Measurements from ENCODE around the gene EFNA1.

The EFNA1 gene, protein sequence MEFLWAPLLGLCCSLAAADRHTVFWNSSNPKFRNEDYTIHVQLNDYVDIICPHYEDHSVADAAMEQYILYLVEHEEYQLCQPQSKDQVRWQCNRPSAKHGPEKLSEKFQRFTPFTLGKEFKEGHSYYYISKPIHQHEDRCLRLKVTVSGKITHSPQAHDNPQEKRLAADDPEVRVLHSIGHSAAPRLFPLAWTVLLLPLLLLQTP

DNA sequence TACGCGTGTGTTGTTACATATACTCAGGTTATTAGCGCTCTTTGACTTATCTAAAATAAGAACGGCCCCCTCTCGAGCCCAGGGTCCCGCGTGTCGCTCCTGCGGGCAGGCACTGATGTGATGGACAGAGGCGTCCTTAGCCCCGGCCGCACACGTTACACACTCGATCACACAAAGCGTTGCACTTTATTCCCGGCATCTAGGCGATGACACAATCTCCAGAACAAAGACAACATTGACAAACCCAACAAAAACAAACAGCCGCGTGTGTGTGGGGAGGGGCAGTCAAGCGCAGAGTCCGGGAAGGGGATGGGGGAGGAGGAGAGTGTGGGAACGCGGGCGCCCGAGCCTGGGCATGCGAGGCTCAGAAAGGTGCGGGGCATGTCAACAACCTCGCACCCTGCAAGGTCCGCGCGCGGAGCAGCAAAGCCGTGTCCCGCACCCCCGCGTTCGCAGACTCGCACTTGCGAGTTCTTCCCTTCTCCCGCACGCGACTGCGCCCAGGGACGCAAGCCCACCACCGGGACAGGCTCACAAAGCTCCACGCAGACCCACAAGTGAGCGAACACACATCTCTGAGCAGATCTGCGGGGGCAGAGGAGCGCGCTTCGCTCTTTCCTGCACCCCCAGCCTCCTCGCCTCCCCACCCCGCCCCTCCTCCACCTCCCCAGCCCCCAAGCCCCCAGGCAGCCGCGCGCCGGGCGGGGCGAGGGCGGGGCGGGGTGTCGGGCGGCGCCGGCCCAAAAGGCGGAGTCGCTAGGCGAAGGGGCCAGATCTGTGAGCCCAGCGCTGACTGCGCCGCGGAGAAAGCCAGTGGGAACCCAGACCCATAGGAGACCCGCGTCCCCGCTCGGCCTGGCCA, at the start of gene EFNA1:
Gene EFNA1 (plus strand): TSS at position 772 of the 862 bp plus-strand sequence. CDS start 102 bp downstream, outside the sequence.
- DNase-seq (ENCODE audit: low read depth) = no peak

DNA sequence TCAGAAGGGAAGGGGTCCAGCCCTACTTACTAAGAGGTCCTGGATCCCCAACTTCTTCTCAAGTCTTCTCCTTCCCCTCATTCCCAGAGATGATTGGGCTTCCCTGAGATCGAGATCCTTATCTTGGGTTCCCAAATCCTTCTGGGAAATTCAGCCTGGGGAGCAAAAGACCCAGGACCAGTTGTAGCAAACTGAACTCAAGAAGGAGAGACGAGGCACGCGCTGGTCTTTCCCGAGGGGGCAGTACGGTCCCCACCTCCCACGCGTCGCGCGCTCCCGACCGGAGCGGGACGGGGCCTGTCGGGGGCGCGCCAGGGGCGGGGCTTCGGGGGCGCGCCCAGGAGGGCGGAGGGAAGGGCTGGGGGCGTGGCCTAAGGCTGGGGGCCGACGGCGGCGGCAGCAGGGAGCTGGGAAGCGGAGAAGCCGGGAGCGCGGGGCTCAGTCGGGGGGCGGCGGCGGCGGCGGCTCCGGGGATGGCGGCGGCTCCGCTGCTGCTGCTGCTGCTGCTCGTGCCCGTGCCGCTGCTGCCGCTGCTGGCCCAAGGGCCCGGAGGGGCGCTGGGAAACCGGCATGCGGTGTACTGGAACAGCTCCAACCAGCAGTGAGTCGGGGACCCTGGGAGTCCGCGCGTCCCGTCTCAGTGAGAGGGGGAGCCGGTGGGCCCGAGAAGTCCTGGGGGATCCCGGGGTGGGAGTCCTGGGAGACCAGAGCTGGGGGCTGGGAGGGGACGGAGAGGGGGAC, 49.0 kb upstream of the EFNA1 start, which contains the start of gene EFNA3:
Gene EFNA3 (plus strand): TSS at position 369 of the 741 bp plus-strand sequence. CDS start 105 bp downstream, at position 474.
- DNase-seq (ENCODE audit: low read depth) = peak; percentile 42

DNA sequence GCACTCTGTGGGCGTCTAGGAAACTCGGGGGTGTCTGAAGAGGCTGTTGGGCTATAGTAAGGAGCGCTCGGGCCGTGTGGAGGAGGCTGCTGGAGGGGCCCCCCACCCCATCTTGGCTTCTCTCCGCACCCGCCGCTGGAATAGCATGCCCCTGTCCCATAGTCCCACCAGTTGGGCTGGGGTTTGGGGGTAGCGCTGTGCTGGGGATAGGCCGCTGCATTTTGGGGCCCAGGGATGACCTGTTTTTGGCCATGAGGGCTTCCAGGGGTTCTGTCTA, 48.5 kb upstream of the EFNA1 start:
- no peak for DNase-seq (ENCODE audit: low read depth)

DNA sequence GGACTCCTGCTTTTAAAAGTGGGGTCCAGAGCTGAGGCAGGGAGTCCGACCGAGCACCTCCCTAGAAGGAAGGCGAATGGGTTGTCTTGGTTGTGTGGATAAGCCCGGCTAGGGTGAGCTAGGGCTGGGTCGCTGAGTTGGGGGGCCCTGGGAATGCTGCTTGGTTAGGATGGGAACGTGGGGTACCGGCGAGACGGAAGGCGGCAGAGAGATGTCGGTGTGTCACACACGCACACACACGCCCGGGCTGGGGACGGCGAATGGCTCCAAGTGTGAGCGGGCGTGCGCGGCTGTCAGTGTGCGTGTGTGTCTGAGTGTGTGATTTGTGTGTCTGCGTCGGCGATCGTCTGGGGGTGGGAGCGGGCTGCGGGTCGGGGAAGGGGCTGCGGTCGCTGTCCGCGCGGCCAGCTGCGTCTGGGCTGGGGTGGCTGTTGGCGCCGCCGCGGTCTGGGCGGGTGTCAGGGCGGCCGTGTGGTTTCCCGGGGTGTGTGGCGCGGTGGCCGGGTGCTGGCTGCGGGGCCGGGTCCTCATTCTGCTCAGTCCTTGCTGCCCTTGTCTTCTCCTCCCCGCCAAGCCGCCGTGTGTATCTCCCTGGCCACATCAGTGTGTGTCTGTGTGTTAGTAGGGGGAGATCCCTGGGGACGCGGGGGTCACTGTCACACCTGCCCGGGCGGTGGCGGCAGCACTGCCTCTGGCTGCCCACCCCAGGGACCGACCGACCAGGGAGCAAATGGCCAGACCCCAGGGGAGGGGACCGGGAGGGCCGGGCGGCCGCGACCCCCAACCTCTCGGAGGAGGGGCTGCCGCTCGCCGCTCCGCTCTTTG, 48.0 kb upstream of the EFNA1 start:
- no peak for DNase-seq (ENCODE audit: low read depth)

DNA sequence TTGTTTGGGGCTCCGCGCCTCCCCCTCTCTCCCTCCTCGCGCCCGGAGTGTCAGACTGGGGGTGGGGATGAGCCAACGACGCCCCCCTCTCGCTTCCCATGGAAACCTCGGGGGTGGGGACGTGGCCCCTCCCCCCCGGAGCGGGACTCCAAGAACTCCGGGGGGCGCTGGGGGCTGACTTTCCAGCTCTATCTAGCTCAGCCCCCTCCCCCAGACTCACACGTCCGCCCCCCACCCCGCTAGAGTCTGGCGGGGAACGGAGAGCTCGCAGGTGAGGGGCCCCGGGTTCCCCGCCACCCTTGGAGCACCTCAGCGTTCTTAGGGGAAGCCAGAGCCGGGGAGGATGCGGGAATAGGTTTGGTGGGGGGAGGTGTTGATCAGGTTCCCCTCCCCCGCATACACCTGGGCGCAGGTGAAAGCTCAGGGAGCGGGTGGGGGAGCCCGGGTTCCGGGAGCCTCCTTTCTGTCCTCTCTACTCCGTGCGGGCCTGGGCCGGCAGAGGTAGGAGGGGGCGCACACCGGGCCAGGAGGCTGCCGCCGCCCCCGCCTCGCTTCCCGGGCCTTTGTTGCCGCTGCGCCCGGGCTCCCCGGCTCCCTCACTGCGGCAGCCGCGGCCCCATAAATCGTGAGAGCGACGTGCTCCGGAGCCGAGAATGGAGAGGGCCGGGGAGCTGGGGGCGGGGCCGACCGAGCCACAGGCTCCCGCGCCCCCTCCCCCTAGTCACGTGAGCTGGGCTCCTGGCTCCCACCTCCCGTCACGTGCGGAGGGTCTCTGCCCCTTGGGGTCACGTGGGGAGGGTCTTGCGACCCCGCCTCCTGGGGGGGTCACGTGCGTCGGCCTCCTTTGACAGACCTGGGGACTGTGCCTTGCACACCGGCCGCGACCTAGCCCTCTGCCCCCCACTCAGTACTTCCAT, 47.1 kb upstream of the EFNA1 start:
- DNase-seq (ENCODE audit: low read depth) = no peak

DNA sequence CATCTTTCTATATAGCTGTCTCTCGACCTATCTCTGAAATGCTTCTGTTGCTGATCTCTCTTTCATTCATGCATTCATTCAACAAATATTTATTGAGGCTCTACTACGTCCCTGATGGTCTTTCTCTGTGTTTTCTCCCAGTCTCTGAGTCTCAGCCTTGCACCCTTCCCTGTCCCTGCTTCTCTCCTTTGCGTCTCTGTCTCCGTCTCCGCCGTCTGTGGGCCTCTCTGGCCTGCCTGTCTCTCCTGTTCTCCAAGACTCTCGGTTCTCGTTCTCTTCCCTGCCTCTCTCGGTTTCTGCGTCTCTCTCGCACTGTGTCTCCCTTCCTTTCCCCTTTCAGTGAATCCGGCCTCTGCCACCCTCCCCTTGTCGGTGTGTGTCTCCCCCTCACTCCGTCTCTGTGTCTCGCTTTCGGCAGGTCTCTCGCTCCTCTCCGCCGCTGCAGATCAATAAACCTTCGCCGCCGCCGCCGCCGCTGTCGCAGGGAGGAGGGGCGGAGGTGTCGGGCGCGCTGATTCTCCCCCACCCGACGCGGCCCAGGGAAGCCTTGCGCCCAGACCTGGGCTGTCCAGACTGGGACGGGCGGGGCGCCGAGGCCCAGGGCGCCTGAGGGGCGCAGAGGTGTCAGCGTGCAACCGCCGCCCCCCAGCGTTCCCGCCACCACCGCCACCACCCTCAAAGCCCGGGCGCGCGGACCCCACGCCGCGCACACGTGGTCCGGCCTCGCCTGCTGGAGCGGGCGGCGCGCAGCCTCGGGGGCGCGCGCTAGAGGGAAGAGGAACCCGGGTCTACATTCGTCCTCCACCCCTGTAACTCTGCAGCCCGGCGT, 46.0 kb upstream of the EFNA1 start:
- DNase-seq (ENCODE audit: low read depth) = no peak

DNA sequence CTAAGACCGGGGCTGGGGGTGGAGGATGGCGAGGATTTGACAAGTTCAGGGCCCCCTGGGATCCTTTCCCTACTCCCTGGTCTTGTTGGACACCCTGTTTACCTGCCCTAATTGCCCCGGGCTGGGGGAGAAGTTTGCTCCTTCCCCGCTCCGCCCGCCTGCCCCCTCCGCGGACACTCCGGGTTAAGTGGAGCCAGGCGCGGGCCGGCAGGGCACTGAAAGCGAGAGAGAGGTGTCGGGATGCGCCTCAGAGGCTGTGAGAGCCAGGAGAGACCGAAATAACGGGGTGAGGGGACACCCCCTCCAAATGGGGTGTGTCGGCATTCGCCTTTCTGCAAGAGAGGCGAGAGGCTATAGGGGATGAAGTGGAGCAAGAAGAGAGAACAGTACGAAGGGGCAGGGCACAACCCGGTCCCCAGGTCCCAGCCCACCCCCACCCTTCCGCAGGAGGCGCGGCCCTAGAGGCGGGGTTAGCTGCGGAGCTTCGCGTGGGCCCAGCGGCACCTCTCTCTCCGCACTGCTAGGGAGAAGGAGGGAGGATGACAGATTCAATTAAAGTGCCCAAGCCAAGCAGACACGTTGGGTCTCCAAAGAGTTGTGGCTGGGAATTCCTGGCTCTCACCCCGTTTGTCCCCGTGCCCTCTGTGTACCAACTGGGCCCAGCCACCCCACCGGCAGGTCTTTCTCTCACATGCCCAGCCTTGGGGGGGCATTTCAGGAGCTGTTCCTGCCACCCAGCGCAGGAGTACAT, 45.2 kb upstream of the EFNA1 start:
- DNase-seq (ENCODE audit: low read depth) = no peak

DNA sequence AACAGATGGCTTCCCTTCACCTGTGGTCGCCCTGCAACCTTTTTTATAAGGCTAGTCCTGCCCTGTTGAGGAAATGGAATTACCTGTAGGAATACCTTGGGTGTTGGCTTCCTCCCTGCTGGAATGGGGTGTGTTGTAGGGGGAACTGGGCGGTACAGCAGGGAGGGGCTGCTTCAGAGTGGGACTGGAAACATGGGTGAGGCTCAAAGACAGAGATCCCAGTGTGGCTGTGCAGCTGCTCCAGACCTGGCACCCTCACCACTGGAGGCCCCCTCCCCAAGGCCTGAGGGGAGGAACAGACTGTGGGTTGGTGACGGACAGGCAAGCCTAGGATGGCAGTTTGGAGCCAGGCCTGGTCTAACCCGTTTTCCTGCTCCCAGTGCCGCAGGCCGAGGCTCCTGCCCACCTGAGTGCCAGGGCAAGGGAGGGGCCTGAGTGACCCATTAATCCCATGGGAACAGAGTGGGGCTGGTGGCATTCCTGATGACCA, 44.6 kb upstream of the EFNA1 start:
- no peak for DNase-seq (ENCODE audit: low read depth)

DNA sequence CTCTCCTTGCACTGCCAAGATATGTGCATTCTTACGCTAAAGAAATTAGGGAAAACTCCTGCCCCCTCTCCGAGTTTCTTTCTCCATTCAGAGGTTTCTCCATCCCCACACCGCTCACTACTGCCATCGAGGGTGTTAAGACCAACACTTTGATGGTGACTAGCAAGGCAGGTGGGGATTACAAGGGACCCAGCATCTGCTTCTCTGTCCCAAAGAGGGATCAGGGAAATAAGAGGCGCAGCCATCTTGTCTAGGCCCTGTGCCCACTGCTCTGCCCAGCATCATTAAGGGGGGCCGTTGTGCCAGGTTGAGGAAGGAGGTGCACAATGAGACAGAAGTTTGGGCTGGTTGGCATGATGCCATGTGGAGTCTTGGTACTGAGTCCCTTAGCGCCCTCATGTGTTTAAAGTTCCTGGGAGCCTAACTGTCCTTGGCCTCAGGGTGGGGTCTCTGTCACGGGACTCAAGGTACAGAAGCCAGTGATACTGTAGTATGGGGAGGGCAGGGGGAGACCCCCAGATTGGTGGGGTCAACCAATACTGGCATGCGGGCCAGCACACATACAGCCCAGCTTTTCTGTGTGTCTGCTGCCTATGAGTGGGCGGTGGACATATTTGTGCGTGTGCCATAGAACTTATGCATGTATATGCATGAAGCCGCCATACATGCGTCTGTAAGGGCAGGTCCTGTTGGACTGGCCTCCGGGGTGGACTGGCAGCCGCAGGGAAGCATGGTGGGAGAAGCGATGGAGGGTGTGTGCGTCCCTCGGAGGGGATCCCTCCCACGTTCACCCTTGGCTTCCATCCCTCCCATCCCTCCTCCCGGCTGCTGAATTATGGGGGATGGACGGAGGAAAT, 43.6 kb upstream of the EFNA1 start:
- no peak for DNase-seq (ENCODE audit: low read depth)

DNA sequence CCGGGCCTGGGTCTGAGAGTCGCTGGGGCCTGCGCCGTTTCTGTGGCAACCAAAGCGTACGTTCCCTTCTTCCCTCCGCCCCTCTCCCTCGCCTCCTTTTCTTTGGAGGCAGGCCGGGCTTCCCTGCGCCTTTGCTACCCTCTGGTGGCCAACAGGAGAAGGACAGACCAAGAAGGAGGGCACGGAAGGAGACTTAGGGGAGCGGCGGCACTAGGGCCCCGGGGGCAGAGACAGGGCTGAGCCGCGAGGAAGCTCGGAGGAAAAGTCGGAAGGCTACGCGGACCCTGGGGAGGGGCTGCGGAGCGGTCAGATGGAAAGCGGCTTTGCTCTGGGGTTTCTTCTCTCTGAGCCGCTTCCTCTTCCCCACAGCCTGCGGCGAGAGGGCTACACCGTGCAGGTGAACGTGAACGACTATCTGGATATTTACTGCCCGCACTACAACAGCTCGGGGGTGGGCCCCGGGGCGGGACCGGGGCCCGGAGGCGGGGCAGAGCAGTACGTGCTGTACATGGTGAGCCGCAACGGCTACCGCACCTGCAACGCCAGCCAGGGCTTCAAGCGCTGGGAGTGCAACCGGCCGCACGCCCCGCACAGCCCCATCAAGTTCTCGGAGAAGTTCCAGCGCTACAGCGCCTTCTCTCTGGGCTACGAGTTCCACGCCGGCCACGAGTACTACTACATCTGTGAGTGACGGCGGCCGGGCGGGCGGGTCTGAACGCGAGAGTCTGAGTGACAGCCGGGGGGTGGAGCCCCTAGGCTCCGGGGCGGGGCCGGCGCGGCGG, 42.8 kb upstream of the EFNA1 start:
- DNase-seq (ENCODE audit: low read depth) = peak; percentile 72

DNA sequence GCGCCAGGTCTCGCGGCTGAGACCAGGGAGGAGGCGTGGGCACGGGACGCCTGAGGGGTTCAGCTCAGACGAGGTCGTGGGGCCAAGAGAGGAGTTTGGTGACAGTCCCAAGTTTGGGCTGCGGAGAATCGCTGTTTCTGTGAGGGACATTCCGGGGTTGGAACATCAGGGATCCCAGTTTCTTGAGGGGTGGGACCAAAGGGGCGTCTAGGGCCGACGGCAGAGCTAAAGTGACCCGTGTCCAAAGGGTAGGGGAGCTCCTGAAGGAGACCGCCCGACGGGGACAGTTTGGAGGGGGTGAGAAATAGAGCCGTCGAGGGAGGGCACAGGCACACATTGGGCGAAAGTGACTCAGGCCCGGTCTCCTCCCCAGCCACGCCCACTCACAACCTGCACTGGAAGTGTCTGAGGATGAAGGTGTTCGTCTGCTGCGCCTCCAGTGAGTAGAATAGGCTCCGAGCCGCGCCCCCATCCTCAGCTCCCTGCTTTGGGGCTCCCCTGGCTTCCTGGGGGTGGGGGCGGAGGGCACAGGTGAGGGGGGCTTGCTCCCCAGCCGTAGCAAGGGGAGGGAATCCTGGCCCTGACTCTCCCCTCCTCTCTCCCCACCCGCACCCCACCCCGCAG, 42.1 kb upstream of the EFNA1 start:
- DNase-seq (ENCODE audit: low read depth) = no peak

DNA sequence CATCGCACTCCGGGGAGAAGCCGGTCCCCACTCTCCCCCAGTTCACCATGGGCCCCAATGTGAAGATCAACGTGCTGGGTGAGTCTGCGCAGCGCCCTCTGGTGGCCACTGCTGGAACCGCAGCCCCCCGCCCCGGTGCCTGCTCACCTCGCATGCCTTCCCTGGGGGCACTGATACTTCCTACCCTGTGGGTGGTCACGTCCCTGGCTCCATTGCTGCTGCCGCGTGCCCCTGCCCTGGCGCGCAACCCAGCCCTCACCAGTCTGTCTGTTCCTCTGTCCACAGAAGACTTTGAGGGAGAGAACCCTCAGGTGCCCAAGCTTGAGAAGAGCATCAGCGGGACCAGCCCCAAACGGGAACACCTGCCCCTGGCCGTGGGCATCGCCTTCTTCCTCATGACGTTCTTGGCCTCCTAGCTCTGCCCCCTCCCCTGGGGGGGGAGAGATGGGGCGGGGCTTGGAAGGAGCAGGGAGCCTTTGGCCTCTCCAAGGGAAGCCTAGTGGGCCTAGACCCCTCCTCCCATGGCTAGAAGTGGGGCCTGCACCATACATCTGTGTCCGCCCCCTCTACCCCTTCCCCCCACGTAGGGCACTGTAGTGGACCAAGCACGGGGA, 41.4 kb upstream of the EFNA1 start:
- DNase-seq (ENCODE audit: low read depth) = peak; percentile 81

DNA sequence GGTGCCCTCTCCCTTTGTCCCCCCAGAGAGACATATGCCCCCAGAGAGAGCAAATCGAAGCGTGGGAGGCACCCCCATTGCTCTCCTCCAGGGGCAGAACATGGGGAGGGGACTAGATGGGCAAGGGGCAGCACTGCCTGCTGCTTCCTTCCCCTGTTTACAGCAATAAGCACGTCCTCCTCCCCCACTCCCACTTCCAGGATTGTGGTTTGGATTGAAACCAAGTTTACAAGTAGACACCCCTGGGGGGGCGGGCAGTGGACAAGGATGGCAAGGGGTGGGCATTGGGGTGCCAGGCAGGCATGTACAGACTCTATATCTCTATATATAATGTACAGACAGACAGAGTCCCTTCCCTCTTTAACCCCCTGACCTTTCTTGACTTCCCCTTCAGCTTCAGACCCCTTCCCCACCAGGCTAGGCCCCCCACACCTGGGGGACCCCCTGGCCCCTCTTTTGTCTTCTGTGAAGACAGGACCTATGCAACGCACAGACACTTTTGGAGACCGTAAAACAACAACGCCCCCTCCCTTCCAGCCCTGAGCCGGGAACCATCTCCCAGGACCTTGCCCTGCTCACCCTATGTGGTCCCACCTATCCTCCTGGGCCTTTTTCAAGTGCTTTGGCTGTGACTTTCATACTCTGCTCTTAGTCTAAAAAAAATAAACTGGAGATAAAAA, 40.7 kb upstream of the EFNA1 start:
- no peak for DNase-seq (ENCODE audit: low read depth)

DNA sequence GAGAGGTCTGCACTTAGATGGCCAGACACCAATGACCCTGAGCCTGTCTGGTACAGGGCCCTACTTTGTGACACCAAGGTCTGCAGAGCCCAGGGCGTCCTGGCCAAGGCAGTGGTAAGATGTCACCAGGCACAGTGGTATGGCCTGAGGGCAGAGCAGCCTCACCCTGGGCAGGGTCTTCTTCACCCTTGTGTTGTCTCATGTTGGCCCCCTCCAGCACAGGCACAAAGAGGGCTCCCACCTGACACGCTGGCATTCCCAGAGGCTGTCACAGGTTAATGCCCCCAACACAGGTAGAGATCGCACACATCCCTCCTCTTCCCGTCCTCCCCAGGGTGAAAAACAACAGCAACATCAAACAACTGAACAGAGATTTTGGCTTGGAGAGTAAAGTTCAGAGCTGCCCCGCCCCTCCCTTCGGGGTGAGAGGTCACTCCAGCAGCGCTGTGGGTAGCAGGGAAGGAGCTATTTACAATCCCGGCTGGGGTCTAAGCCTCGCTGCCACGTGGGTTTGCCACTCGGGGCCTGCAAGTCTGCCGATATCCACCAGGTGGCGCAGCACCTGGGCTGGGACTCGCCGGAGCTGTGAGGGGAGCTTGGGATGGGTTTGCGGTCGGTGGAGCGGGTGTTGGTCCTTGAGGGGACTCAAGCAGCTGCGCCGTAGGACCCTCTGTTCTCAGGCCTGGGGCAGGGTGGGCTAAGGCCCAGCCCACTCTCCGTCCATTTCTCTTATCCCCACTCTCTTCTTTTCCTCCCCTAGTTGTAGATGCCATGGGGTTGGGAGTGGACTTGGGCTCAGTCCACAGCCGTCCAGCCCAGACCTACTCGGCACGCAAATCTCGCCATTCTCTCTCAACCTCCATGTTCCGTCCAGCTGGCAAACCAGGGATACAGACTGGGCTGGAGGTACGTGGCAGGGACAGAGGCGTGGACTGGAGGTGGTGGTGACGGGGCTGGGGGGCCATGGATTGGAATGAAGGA, 36.3 kb upstream of the EFNA1 start:
- peak; percentile 79 for DNase-seq (ENCODE audit: low read depth)

DNA sequence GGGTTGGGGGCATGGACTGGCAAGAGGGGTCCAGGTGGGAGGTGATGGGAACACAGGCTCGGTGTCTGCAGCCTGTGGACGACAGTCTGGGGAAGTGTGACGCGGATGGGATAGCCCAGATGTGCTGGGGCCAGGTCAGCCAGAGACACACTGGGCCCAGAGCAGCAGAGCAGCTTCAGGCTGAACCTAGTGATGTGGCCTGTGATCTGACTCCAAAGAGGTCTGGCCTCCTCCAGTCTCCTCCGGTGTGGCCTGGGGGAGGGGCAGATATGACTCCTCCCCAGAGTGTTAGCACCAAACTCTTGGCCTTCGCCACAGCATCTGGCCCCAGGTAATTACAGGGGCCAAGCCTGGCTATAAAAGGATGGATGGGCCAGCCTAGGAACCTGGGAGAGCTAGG, 35.5 kb upstream of the EFNA1 start:
- DNase-seq (ENCODE audit: low read depth) = no peak
